ENCODE results near the gene SMIM32.

- TF ChIP-seq, protein P1, sequence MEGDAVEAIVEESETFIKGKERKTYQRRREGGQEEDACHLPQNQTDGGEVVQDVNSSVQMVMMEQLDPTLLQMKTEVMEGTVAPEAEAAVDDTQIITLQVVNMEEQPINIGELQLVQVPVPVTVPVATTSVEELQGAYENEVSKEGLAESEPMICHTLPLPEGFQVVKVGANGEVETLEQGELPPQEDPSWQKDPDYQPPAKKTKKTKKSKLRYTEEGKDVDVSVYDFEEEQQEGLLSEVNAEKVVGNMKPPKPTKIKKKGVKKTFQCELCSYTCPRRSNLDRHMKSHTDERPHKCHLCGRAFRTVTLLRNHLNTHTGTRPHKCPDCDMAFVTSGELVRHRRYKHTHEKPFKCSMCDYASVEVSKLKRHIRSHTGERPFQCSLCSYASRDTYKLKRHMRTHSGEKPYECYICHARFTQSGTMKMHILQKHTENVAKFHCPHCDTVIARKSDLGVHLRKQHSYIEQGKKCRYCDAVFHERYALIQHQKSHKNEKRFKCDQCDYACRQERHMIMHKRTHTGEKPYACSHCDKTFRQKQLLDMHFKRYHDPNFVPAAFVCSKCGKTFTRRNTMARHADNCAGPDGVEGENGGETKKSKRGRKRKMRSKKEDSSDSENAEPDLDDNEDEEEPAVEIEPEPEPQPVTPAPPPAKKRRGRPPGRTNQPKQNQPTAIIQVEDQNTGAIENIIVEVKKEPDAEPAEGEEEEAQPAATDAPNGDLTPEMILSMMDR (IDR thresholded peaks at IDR 0.05): no peak
- TF ChIP-seq POLR2AphosphoS5 (IDR thresholded peaks at IDR 0.05) (no peak), POLR2A (IDR thresholded peaks at IDR 0.05) (no peak), EP300 (IDR thresholded peaks at IDR 0.05; ENCODE audit: low read depth) (no peak)
Observed at GRCh38 chr5:136166909-136167308, 26.1 kb downstream of the SMIM32 start.
